Cerebellar cortex (tissue), 1 donor: ENCODE results near the gene RPS6KA1.
A peak's percentile ranks its signal among the peaks of the same experiment; 100 is the strongest.

Experiments used
- DNase-seq: peaks from one replicate; pipeline ENCODE4 v3.0.0-alpha.2; 2015; ENCODE audit warnings: low spot score

The RPS6KA1 gene

GRCh38 chr1:26533951-26534509, 4.5 kb downstream of the RPS6KA1 start:
- DNase-seq: no peak

- DNase-seq: no peak
Measured at GRCh38 chr1:26535201-26535600, 5.6 kb downstream of the RPS6KA1 start.

GRCh38 chr1:26536081-26536480, 6.5 kb downstream of the RPS6KA1 start:
- no peak for DNase-seq

- DNase-seq: no peak
Measured at GRCh38 chr1:26536521-26536920, 7.0 kb downstream of the RPS6KA1 start.

- DNase-seq: peak; percentile 74
Measured at GRCh38 chr1:26537951-26538352, 8.4 kb downstream of the RPS6KA1 start.

GRCh38 chr1:26538480-26539412, 9.2 kb downstream of the RPS6KA1 start:
- peak; percentile 36 for DNase-seq

- DNase-seq: no peak
Measured at GRCh38 chr1:26539722-26540121, 10.2 kb downstream of the RPS6KA1 start.

- DNase-seq: no peak
Measured at GRCh38 chr1:26540351-26540750, 10.8 kb downstream of the RPS6KA1 start.

- no peak for DNase-seq
Measured at GRCh38 chr1:26541431-26541815, 11.9 kb downstream of the RPS6KA1 start.

GRCh38 chr1:26541816-26542711, 12.5 kb downstream of the RPS6KA1 start:
- DNase-seq: peak; percentile 33

GRCh38 chr1:26542771-26543451, 13.3 kb downstream of the RPS6KA1 start:
- no peak for DNase-seq

GRCh38 chr1:26543462-26543861, 13.9 kb downstream of the RPS6KA1 start:
- DNase-seq: no peak

GRCh38 chr1:26544126-26544525, 14.6 kb downstream of the RPS6KA1 start:
- DNase-seq: peak; percentile 69

- DNase-seq: peak; percentile 84
Measured at GRCh38 chr1:26545969-26546323, 16.4 kb downstream of the RPS6KA1 start.

- no peak for DNase-seq
Measured at GRCh38 chr1:26546375-26546774, 16.8 kb downstream of the RPS6KA1 start.

- no peak for DNase-seq
Measured at GRCh38 chr1:26546819-26547218, 17.3 kb downstream of the RPS6KA1 start.

- DNase-seq: no peak
Measured at GRCh38 chr1:26548841-26549240, 19.3 kb downstream of the RPS6KA1 start.

GRCh38 chr1:26550946-26551345, 21.4 kb downstream of the RPS6KA1 start:
- DNase-seq: no peak

GRCh38 chr1:26552720-26553119, 23.2 kb downstream of the RPS6KA1 start:
- DNase-seq: no peak

- DNase-seq: no peak
Measured at GRCh38 chr1:26553942-26554682, 24.6 kb downstream of the RPS6KA1 start.

GRCh38 chr1:26554781-26555180, 25.2 kb downstream of the RPS6KA1 start:
- no peak for DNase-seq
